22Rv1 (cell line): ENCODE measurements around the gene C1orf52.

ENCODE experiments used
- ZFX ChIP-seq: fragments of 450-650 bp; IDR thresholded peaks from 2 replicates; pipeline ENCODE4 v1.6.1; 2017; ENCODE audit warnings: antibody characterized with exemption, borderline replicate concordance
- TF ChIP-seq, protein P1 (sequence below): fragments of 450-650 bp; IDR thresholded peaks from 2 replicates; pipeline ENCODE4 v1.5.1; 2017; ENCODE audit warnings: mild to moderate bottlenecking

DNA sequence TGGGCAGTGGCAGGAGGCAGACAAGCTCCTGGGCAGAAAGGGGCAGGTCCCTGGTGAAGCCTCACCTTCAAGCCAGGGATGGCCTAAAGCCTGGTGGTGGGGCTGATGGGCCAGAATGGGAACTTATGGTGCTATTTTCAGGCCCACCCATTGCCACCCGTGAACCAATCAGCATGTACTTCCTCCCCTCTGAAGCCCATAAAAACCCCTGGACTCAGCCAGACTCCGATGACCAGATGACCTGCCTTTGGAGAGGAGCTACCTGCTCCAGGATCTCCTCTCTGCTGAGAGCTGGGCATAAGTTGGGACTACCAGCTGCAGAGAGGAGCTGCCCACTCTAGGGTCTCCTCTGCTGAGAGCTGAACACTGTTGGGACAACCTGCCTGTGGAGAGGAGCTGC, 24.7 kb upstream of the C1orf52 start:
- TF ChIP-seq, protein P1, sequence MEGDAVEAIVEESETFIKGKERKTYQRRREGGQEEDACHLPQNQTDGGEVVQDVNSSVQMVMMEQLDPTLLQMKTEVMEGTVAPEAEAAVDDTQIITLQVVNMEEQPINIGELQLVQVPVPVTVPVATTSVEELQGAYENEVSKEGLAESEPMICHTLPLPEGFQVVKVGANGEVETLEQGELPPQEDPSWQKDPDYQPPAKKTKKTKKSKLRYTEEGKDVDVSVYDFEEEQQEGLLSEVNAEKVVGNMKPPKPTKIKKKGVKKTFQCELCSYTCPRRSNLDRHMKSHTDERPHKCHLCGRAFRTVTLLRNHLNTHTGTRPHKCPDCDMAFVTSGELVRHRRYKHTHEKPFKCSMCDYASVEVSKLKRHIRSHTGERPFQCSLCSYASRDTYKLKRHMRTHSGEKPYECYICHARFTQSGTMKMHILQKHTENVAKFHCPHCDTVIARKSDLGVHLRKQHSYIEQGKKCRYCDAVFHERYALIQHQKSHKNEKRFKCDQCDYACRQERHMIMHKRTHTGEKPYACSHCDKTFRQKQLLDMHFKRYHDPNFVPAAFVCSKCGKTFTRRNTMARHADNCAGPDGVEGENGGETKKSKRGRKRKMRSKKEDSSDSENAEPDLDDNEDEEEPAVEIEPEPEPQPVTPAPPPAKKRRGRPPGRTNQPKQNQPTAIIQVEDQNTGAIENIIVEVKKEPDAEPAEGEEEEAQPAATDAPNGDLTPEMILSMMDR = no peak
- TF ChIP-seq ZFX = no peak
